Activated CD4-positive, alpha-beta memory T cell treated with anti-CD3 and anti-CD28 coated beads for 36 hours (primary cell): Measurements from ENCODE around the gene FAM153A. TPM values are rescaled to one million over a fixed set of nuclear protein-coding genes. Genes with fewer than 3 reads are reported as not detected.
"Not testable (repeated sequence)": the region's sequence is repeated elsewhere in the genome, so short reads cannot be mapped to it uniquely, and the experiment has no call there.

Source experiments
- CTCF ChIA-PET: fragments of 350-600 bp; sonication (Branson Sonifier 250); formaldehyde crosslinking; loops from one replicate; lab custom pipeline; 2021; ENCODE audit warnings: antibody characterized with exemption, inconsistent platforms; lab: Charles Lee
- POLR2A ChIA-PET: fragments of 350-600 bp; sonication (Branson Sonifier 250); formaldehyde crosslinking; loops from one replicate; lab custom pipeline; 2021; ENCODE audit warnings: antibody characterized with exemption; lab: Charles Lee
- DNase-seq: peaks from one replicate; pipeline ENCODE4 v3.0.0-alpha.2; 2020
- H3K27ac Mint-ChIP-seq: one replicate; pipeline ENCODE4 v1.8.0; 2021; ENCODE audit warnings: mixed read lengths
- H3K27me3 Mint-ChIP-seq: one replicate; pipeline ENCODE4 v1.8.0; 2021; ENCODE audit warnings: mixed read lengths
- H3K36me3 Mint-ChIP-seq: one replicate; pipeline ENCODE4 v1.8.0; 2021; ENCODE audit warnings: mixed read lengths
- H3K4me1 Mint-ChIP-seq: one replicate; pipeline ENCODE4 v1.8.0; 2021; ENCODE audit warnings: low read depth, mixed read lengths
- H3K4me3 Mint-ChIP-seq: one replicate; pipeline ENCODE4 v1.8.0; 2021; ENCODE audit warnings: mild to moderate bottlenecking, mixed read lengths
- H3K9me3 Mint-ChIP-seq: one replicate; pipeline ENCODE4 v1.8.0; 2021; ENCODE audit warnings: mixed read lengths
- intact Hi-C: fragments of 100-400 bp; cut with micrococcal nuclease; formaldehyde crosslinking; loops from one replicate; pipeline ENCODE4 v1.15.1; 2023
- total RNA-seq, 2 experiments: library from RNA; stranded (reverse); gene quantifications; one replicate each; pipeline ENCODE4 v1.2.3, GENCODE V29; 2021

FAM153A gene
- total RNA-seq, 2 experiments from 2014 or later = 27.6 to 33.7 TPM

GRCh38 chr5:177798237-177798840, 15.6 kb upstream of the FAM153A start:
- H3K36me3 Mint-ChIP-seq, CTCF ChIA-PET, POLR2A ChIA-PET, intact Hi-C loops, H3K4me3 Mint-ChIP-seq, H3K27me3 Mint-ChIP-seq, H3K4me1 Mint-ChIP-seq, H3K27ac Mint-ChIP-seq, H3K9me3 Mint-ChIP-seq: not testable (repeated sequence)
- peak; percentile 20 for DNase-seq

GRCh38 chr5:177793272-177793671, 10.6 kb upstream of the FAM153A start:
- H3K27me3 Mint-ChIP-seq, POLR2A ChIA-PET, H3K9me3 Mint-ChIP-seq, intact Hi-C loops, H3K4me3 Mint-ChIP-seq, H3K27ac Mint-ChIP-seq, H3K4me1 Mint-ChIP-seq, H3K36me3 Mint-ChIP-seq, CTCF ChIA-PET, DNase-seq: not testable (repeated sequence)

GRCh38 chr5:177791649-177792048, 8.9 kb upstream of the FAM153A start:
- POLR2A ChIA-PET = not testable (repeated sequence)

GRCh38 chr5:177782169-177782568, 530 bp downstream of the FAM153A start:
- H3K27ac Mint-ChIP-seq, H3K9me3 Mint-ChIP-seq, POLR2A ChIA-PET, H3K4me1 Mint-ChIP-seq, CTCF ChIA-PET, intact Hi-C loops, H3K36me3 Mint-ChIP-seq, H3K4me3 Mint-ChIP-seq, H3K27me3 Mint-ChIP-seq: not testable (repeated sequence)
- peak; percentile 12 for DNase-seq

More at GRCh38 chr5:177791649-177792048, 8.9 kb upstream of the FAM153A start:
- H3K4me3 Mint-ChIP-seq, H3K36me3 Mint-ChIP-seq, DNase-seq, CTCF ChIA-PET, H3K9me3 Mint-ChIP-seq, H3K4me1 Mint-ChIP-seq, H3K27ac Mint-ChIP-seq, intact Hi-C loops, H3K27me3 Mint-ChIP-seq: not testable (repeated sequence)

- H3K27ac Mint-ChIP-seq, CTCF ChIA-PET, intact Hi-C loops, DNase-seq, POLR2A ChIA-PET, H3K4me3 Mint-ChIP-seq, H3K4me1 Mint-ChIP-seq, H3K36me3 Mint-ChIP-seq, H3K9me3 Mint-ChIP-seq, H3K27me3 Mint-ChIP-seq: not testable (repeated sequence)
Measured at GRCh38 chr5:177771206-177771605, 11.5 kb downstream of the FAM153A start.

GRCh38 chr5:177770646-177771045, 12.1 kb downstream of the FAM153A start:
- H3K9me3 Mint-ChIP-seq, H3K4me3 Mint-ChIP-seq, H3K27ac Mint-ChIP-seq, H3K27me3 Mint-ChIP-seq, CTCF ChIA-PET, H3K36me3 Mint-ChIP-seq, H3K4me1 Mint-ChIP-seq, intact Hi-C loops, POLR2A ChIA-PET: not testable (repeated sequence)
- DNase-seq = peak; percentile 49

- intact Hi-C loops, POLR2A ChIA-PET, CTCF ChIA-PET, H3K27me3 Mint-ChIP-seq, H3K4me1 Mint-ChIP-seq, H3K36me3 Mint-ChIP-seq, H3K4me3 Mint-ChIP-seq, H3K27ac Mint-ChIP-seq, DNase-seq, H3K9me3 Mint-ChIP-seq: not testable (repeated sequence)
Measured at GRCh38 chr5:177763737-177764508, 18.8 kb downstream of the FAM153A start.

GRCh38 chr5:177760954-177761353, 21.7 kb downstream of the FAM153A start:
- H3K27me3 Mint-ChIP-seq, DNase-seq, H3K27ac Mint-ChIP-seq, H3K36me3 Mint-ChIP-seq, POLR2A ChIA-PET, H3K9me3 Mint-ChIP-seq, H3K4me3 Mint-ChIP-seq, intact Hi-C loops, CTCF ChIA-PET, H3K4me1 Mint-ChIP-seq: not testable (repeated sequence)

- H3K27ac Mint-ChIP-seq, CTCF ChIA-PET, POLR2A ChIA-PET, intact Hi-C loops, H3K4me1 Mint-ChIP-seq, DNase-seq, H3K36me3 Mint-ChIP-seq, H3K4me3 Mint-ChIP-seq, H3K27me3 Mint-ChIP-seq, H3K9me3 Mint-ChIP-seq: not testable (repeated sequence)
Measured at GRCh38 chr5:177747354-177747753, 35.3 kb downstream of the FAM153A start.

- H3K4me3 Mint-ChIP-seq, H3K36me3 Mint-ChIP-seq, H3K9me3 Mint-ChIP-seq, H3K27ac Mint-ChIP-seq, H3K4me1 Mint-ChIP-seq, CTCF ChIA-PET, intact Hi-C loops, POLR2A ChIA-PET, H3K27me3 Mint-ChIP-seq, DNase-seq: not testable (repeated sequence)
Measured at GRCh38 chr5:177724858-177725257, 57.8 kb downstream of the FAM153A start.

- POLR2A ChIA-PET, H3K4me1 Mint-ChIP-seq, H3K4me3 Mint-ChIP-seq, DNase-seq, H3K36me3 Mint-ChIP-seq, intact Hi-C loops, H3K27ac Mint-ChIP-seq, CTCF ChIA-PET, H3K9me3 Mint-ChIP-seq, H3K27me3 Mint-ChIP-seq: not testable (repeated sequence)
Measured at GRCh38 chr5:177723831-177724485, 58.7 kb downstream of the FAM153A start.

- H3K4me3 Mint-ChIP-seq, CTCF ChIA-PET, DNase-seq, H3K27ac Mint-ChIP-seq, POLR2A ChIA-PET, H3K27me3 Mint-ChIP-seq, H3K9me3 Mint-ChIP-seq, intact Hi-C loops, H3K4me1 Mint-ChIP-seq, H3K36me3 Mint-ChIP-seq: not testable (repeated sequence)
Measured at GRCh38 chr5:177722829-177723228, 59.9 kb downstream of the FAM153A start.
